OCI-LY1 (cell line): ENCODE data around the gene EXT2.

Source experiments
- H2AFZ ChIP-seq: fragments of 200-600 bp; sonication (generic), shearing (Covaris generic); 2 replicates; pipeline ENCODE4 v1.6.0; 2014; ENCODE audit warnings: antibody characterized with exemption, mild to moderate bottlenecking, low read length
- H3F3A ChIP-seq: fragments of 200-600 bp; sonication (generic), shearing (Covaris generic); 2 replicates; pipeline ENCODE4 v1.6.0; 2014; ENCODE audit warnings: mild to moderate bottlenecking, antibody characterized with exemption, low read length, moderate library complexity; ENCODE audit not compliant: insufficient read depth
- H3K27ac ChIP-seq: fragments of 200-600 bp; sonication (generic); 2 replicates; pipeline ENCODE4 v1.5.1; 2014; ENCODE audit warnings: low read length, mixed run types, mild to moderate bottlenecking, low read depth; ENCODE audit not compliant: poor library complexity, severe bottlenecking
- H3K27me3 ChIP-seq: fragments of 200-600 bp; sonication (generic); 2 replicates; pipeline ENCODE4 v1.6.0; 2014; ENCODE audit warnings: antibody characterized with exemption, mild to moderate bottlenecking, low read length, moderate library complexity; ENCODE audit not compliant: insufficient read depth
- H3K36me3 ChIP-seq: fragments of 200-600 bp; sonication (generic); 2 replicates; pipeline ENCODE4 v1.6.1; 2014; ENCODE audit warnings: mild to moderate bottlenecking, antibody characterized with exemption, low read length, moderate library complexity, mixed read lengths; ENCODE audit not compliant: insufficient read depth
- H3K4me1 ChIP-seq: fragments of 200-600 bp; sonication (generic); 2 replicates; pipeline ENCODE4 v1.5.1; 2014; ENCODE audit warnings: mild to moderate bottlenecking, low read length, moderate library complexity; ENCODE audit not compliant: insufficient read depth, severe bottlenecking
- H3K4me2 ChIP-seq: fragments of 200-600 bp; sonication (generic), shearing (Covaris generic); 2 replicates; pipeline ENCODE4 v1.6.1; 2014; ENCODE audit warnings: low read length
- H3K4me3 ChIP-seq: fragments of 200-600 bp; sonication (generic); 2 replicates; pipeline ENCODE4 v1.5.1; 2014; ENCODE audit warnings: low read length, low read depth, mild to moderate bottlenecking, mixed read lengths; ENCODE audit not compliant: poor library complexity, severe bottlenecking
- H3K79me2 ChIP-seq: fragments of 200-600 bp; shearing (Covaris generic); 2 replicates; pipeline ENCODE4 v1.6.1; 2016; ENCODE audit warnings: mixed run types, low read length, mixed read lengths; ENCODE audit not compliant: insufficient read depth
- H3K9ac ChIP-seq: fragments of 200-600 bp; sonication (generic), shearing (Covaris generic); 2 replicates; pipeline ENCODE4 v1.6.1; 2014; ENCODE audit warnings: mild to moderate bottlenecking, low read length, mixed read lengths
- H3K9me2 ChIP-seq: fragments of 200-600 bp; sonication (generic), shearing (Covaris generic); 2 replicates; pipeline ENCODE4 v1.6.1; 2014; ENCODE audit warnings: low read depth, mild to moderate bottlenecking, low read length, mixed read lengths
- H3K9me3 ChIP-seq: fragments of 200-600 bp; shearing (Covaris generic); 2 replicates; pipeline ENCODE4 v1.6.1; 2014; ENCODE audit warnings: low read length, mixed read lengths
- H4K20me1 ChIP-seq: fragments of 200-600 bp; sonication (generic), shearing (Covaris generic); 2 replicates; pipeline ENCODE4 v1.6.0; 2016; ENCODE audit warnings: mild to moderate bottlenecking, low read length; ENCODE audit not compliant: insufficient read depth
- CTCF ChIP-seq: fragments of 200-600 bp; sonication (generic), shearing (Covaris generic); IDR thresholded peaks from 2 replicates; pipeline ENCODE4 v1.5.1; 2017; ENCODE audit warnings: mild to moderate bottlenecking, antibody characterized with exemption, low read length, moderate library complexity, mixed read lengths
- EZH2 ChIP-seq: fragments of 200-600 bp; sonication (generic), shearing (Covaris generic); IDR thresholded peaks from 2 replicates; pipeline ENCODE4 v1.8.0; 2017; ENCODE audit warnings: borderline replicate concordance, mixed run types, mild to moderate bottlenecking, antibody characterized with exemption, low read length, moderate library complexity, mixed read lengths

The EXT2 gene

GRCh38 chr11:44167046-44167445 lies 71.6 kb downstream of the EXT2 start:
- H4K20me1 ChIP-seq: no peaks in the 10 kb centered on the region
- no peaks in the 10 kb centered on the region for H3K27me3 ChIP-seq
- no peaks in the 10 kb centered on the region for H3F3A ChIP-seq
- no peaks in the 10 kb centered on the region for H3K9me3 ChIP-seq
- H3K4me3 ChIP-seq: no peak overlapping the region
- H3K4me2 ChIP-seq: no peak overlapping the region
- no peaks in the 10 kb centered on the region for H3K9me2 ChIP-seq
- no peaks in the 10 kb centered on the region for H3K4me1 ChIP-seq
- H3K79me2 ChIP-seq: no peaks in the 10 kb centered on the region
- no peak overlapping the region for H3K27ac ChIP-seq
- H3K9ac ChIP-seq: no peak overlapping the region
- TF ChIP-seq EZH2 (no peak), CTCF (no peak)
- H2AFZ ChIP-seq: no peak overlapping the region
- H3K36me3 ChIP-seq: no peaks in the 10 kb centered on the region

DNA sequence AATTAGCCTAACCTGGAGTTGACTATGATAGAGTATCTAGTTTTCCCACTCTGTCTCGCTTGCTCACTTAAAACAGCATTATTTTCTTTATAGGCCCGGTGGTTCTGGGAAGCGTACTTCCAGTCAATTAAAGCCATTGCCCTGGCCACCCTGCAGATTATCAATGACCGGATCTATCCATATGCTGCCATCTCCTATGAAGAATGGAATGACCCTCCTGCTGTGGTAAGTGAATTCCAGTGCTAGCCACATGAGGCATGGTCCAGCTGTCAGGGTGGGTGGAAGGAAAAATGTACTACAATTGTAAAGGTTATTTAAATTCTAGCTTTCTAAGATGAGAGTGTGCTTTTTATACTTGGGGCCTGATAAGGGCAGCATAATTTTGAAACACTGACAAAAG lies 76.0 kb downstream of the EXT2 start:
- TF ChIP-seq CTCF (no peak), EZH2 (no peak)
- Histone ChIP-seq H3K4me3 (no peak overlapping the region), H3K27ac (no peak overlapping the region), H3K27me3 (no peaks in the 10 kb centered on the region), H2AFZ (no peak overlapping the region), H3K36me3 (no peaks in the 10 kb centered on the region), H3K9ac (no peak overlapping the region), H3K9me3 (no peaks in the 10 kb centered on the region), H3K9me2 (no peaks in the 10 kb centered on the region), H3K4me1 (no peaks in the 10 kb centered on the region), H3K79me2 (no peaks in the 10 kb centered on the region), H3F3A (no peaks in the 10 kb centered on the region), H3K4me2 (no peak overlapping the region), H4K20me1 (no peaks in the 10 kb centered on the region)

DNA sequence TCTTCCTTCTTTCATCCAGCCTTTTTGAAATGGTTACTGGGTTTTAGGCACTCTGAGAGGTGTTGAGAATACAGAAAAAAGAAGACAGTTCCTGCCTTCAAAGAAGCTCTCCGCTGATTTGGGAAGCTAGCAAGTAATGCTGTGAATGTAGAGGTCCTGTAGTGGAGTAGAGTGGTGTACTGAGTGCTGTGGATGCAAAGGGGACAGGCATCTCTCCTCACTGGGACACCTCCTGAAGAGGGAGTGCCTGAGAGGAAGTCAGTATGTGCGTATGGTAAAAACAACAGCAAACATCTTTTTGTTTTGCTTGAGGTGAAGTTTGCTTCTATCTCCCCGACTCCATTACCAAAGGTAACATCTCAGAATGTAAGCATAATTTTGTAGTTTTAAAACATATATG lies 77.5 kb downstream of the EXT2 start:
- H3K4me1 ChIP-seq: no peaks in the 10 kb centered on the region
- no peaks in the 10 kb centered on the region for H3K9me3 ChIP-seq
- H3K9me2 ChIP-seq: no peaks in the 10 kb centered on the region
- no peaks in the 10 kb centered on the region for H3K36me3 ChIP-seq
- TF ChIP-seq CTCF: no peak
- TF ChIP-seq EZH2: no peak
- H3K4me2 ChIP-seq: no peak overlapping the region
- H3K27me3 ChIP-seq: no peaks in the 10 kb centered on the region
- H3K9ac ChIP-seq: no peak overlapping the region
- no peak overlapping the region for H2AFZ ChIP-seq
- no peaks in the 10 kb centered on the region for H4K20me1 ChIP-seq
- H3F3A ChIP-seq: no peaks in the 10 kb centered on the region
- no peaks in the 10 kb centered on the region for H3K79me2 ChIP-seq
- no peak overlapping the region for H3K4me3 ChIP-seq
- no peak overlapping the region for H3K27ac ChIP-seq
